ENCODE data around the gene TPRN. TPM values are rescaled to one million over a fixed set of nuclear protein-coding genes. Genes with fewer than 3 reads are reported as not detected.
"Not testable (repeated sequence)": the region's sequence is repeated elsewhere in the genome, so short reads cannot be mapped to it uniquely, and the experiment has no call there.

Gene TPRN
- total RNA-seq, 6 experiments from 2014 or later: 9.9 to 18.1 (median 13.3) TPM

- Mint-ChIP-seq H3K36me3 (ENCODE audit: low read depth) (peaks cover 21% of the 10 kb centered on the region), H3K27ac (peak within 1 kb of the TSS; percentile 93), H3K4me1 (ENCODE audit: low read depth) (peaks cover 31% of the 10 kb centered on the region), H3K9me3 (peaks cover 11% of the 10 kb centered on the region), H3K27me3 (ENCODE audit: insufficient read depth) (peaks cover 21% of the 10 kb centered on the region), H3K4me3 (peak within 1 kb of the TSS; percentile 94)
- TF ChIP-seq CTCF (IDR thresholded peaks at IDR 0.05): no peak
- peak; percentile 100 for DNase-seq
These were observed 40.4 kb upstream of the TPRN start, which contains the start of gene TUBB4B for GRCh38 chr9:137240841-137241489. TSS of gene TUBB4B (plus strand) at chr9:137241287. CDS start at chr9:137241361, 74 bp downstream.

- Mint-ChIP-seq H3K27ac (peak overlapping the region; percentile 93), H3K4me3 (peak overlapping the region; percentile 92), H3K27me3 (ENCODE audit: insufficient read depth) (peaks cover 21% of the 10 kb centered on the region), H3K36me3 (ENCODE audit: low read depth) (peaks cover 21% of the 10 kb centered on the region), H3K9me3 (peaks cover 11% of the 10 kb centered on the region), H3K4me1 (ENCODE audit: low read depth) (peaks cover 31% of the 10 kb centered on the region)
- DNase-seq: peak; percentile 56
- peak; percentile 33; the same call in 1 of the 2 replicates for TF ChIP-seq CTCF (IDR thresholded peaks at IDR 0.05)
These were observed 39.8 kb upstream of the TPRN start for GRCh38 chr9:137240318-137240840.

GRCh38 chr9:137239541-137240200 lies 39.1 kb upstream of the TPRN start:
- Mint-ChIP-seq H3K9me3 (peaks cover 11% of the 10 kb centered on the region), H3K4me3 (peak overlapping the region; percentile 92), H3K4me1 (ENCODE audit: low read depth) (peaks cover 31% of the 10 kb centered on the region), H3K27ac (peak overlapping the region; percentile 93), H3K27me3 (ENCODE audit: insufficient read depth) (peaks cover 21% of the 10 kb centered on the region), H3K36me3 (ENCODE audit: low read depth) (peaks cover 21% of the 10 kb centered on the region)
- not testable (repeated sequence) for DNase-seq

- H3K9me3 Mint-ChIP-seq: peaks cover 11% of the 10 kb centered on the region
- H3K27me3 Mint-ChIP-seq (ENCODE audit: insufficient read depth): peaks cover 14% of the 10 kb centered on the region
- H3K27ac Mint-ChIP-seq: no peak overlapping the region
- no peak for TF ChIP-seq CTCF (IDR thresholded peaks at IDR 0.05)
- no peak overlapping the region for H3K4me3 Mint-ChIP-seq
- DNase-seq: no peak
- H3K36me3 Mint-ChIP-seq (ENCODE audit: low read depth): peaks cover 11% of the 10 kb centered on the region
- H3K4me1 Mint-ChIP-seq (ENCODE audit: low read depth): peaks cover 18% of the 10 kb centered on the region
These were observed 37.5 kb upstream of the TPRN start for GRCh38 chr9:137237759-137238726.

GRCh38 chr9:137236936-137237421 lies 36.4 kb upstream of the TPRN start:
- peaks cover 7% of the 10 kb centered on the region for H3K9me3 Mint-ChIP-seq
- DNase-seq: no peak
- H3K36me3 Mint-ChIP-seq (ENCODE audit: low read depth): peaks cover 2% of the 10 kb centered on the region
- H3K4me1 Mint-ChIP-seq (ENCODE audit: low read depth): peaks cover 7% of the 10 kb centered on the region
- peaks cover 6% of the 10 kb centered on the region for H3K27me3 Mint-ChIP-seq (ENCODE audit: insufficient read depth)
- no peak overlapping the region for H3K27ac Mint-ChIP-seq
- no peak for TF ChIP-seq CTCF (IDR thresholded peaks at IDR 0.05)
- H3K4me3 Mint-ChIP-seq: no peak overlapping the region

Measured in HFFc6 (cell line).